Naive thymus-derived CD8-positive, alpha-beta T cell (primary cell): ENCODE results near the gene DRD1. TPM values are rescaled to one million over a fixed set of nuclear protein-coding genes. Genes with fewer than 3 reads are reported as not detected.
"Not testable (repeated sequence)": the region's sequence is repeated elsewhere in the genome, so short reads cannot be mapped to it uniquely, and the experiment has no call there.

Experiments
- ATAC-seq, 2 donors: fragments of 150-1000 bp; cut with Tn5 transposase in 1 of 2; sonication (Bioruptor Pico), chemical (Tn5 transposase) in 1 of 2; 1 replicate in 1 of 2; 2 replicates in 1 of 2; pipeline ENCODE4 v1.10.0; 2021; ENCODE audit warnings: mild to moderate bottlenecking in 2 of 2, moderate library complexity in 2 of 2
- POLR2A ChIA-PET: fragments of 350-600 bp; sonication (Branson Sonifier 250); formaldehyde crosslinking; loops from one replicate; lab custom pipeline; 2021; ENCODE audit warnings: antibody characterized with exemption; lab: Charles Lee
- DNase-seq, 10 donors: peaks; one replicate each; pipeline versions ENCODE4 v3.0.0 to v3.0.0-alpha.2; 2020 to 2022
- H3K27ac Mint-ChIP-seq, 10 donors: one replicate each; pipeline ENCODE4 v1.8.0; 2020 to 2022; ENCODE audit warnings: mild to moderate bottlenecking in 10 of 10, mixed read lengths in 10 of 10, moderate library complexity in 4 of 10, inconsistent platforms in 1 of 10
- H3K27me3 Mint-ChIP-seq, 5 donors: one replicate each; pipeline ENCODE4 v1.8.0; 2021 to 2022; ENCODE audit warnings: mixed read lengths in 5 of 5
- H3K36me3 Mint-ChIP-seq, 3 donors: one replicate each; pipeline ENCODE4 v1.8.0; 2020 to 2022; ENCODE audit warnings: mixed read lengths in 3 of 3, mild to moderate bottlenecking in 2 of 3, inconsistent platforms in 1 of 3
- H3K4me1 Mint-ChIP-seq, 4 donors: one replicate each; pipeline ENCODE4 v1.8.0; 2021 to 2022; ENCODE audit warnings: mixed read lengths in 4 of 4
- H3K4me3 Mint-ChIP-seq, 10 donors: one replicate each; pipeline ENCODE4 v1.8.0; 2020 to 2022; ENCODE audit warnings: mild to moderate bottlenecking in 10 of 10, mixed read lengths in 10 of 10, moderate library complexity in 6 of 10, inconsistent platforms in 1 of 10
- H3K9me3 Mint-ChIP-seq, 9 donors: one replicate each; pipeline ENCODE4 v1.8.0; 2020 to 2022; ENCODE audit warnings: mixed read lengths in 9 of 9, mild to moderate bottlenecking in 3 of 9, inconsistent platforms in 1 of 9, moderate library complexity in 1 of 9
- polyA plus RNA-seq, 3 donors: library from polyadenylated mRNA; unstranded; fragments of 300-500 nt; fragmentation: Illumina TruSeq; gene quantifications; one replicate each; pipeline ENCODE4 v1.2.3, GENCODE V29; 2021
- total RNA-seq, 8 experiments: library from RNA in 2 of 8; stranded (reverse) in 2 of 8; gene quantifications; one replicate each; pipeline ENCODE4 v1.2.3 and lab custom pipeline; 2021 to 2026

DRD1 gene
- total and polyA plus RNA-seq, 5 experiments from 2014 or later, result not detected

GRCh38 chr5:175420383-175420782 lies 23.6 kb downstream of the DRD1 start:
- H3K9me3 Mint-ChIP-seq, result peaks cover 0 to 18% (median 5%) of the 10 kb centered on the region in 9 donors
- H3K27me3 Mint-ChIP-seq, result peaks cover 21 to 79% (median 43%) of the 10 kb centered on the region in 5 donors
- DNase-seq, result no peak
- H3K4me3 Mint-ChIP-seq, result no peak overlapping the region
- POLR2A ChIA-PET, result no interaction called here
- no peak overlapping the region for H3K27ac Mint-ChIP-seq
- H3K36me3 Mint-ChIP-seq, result peaks cover 0 to 32% (median 8%) of the 10 kb centered on the region in 3 donors
- no peaks in the 10 kb centered on the region for H3K4me1 Mint-ChIP-seq
- no peak for ATAC-seq

- POLR2A ChIA-PET, result no interaction called here
- ATAC-seq, result no peak
- Mint-ChIP-seq H3K36me3 (peaks cover 0 to 36% (median 8%) of the 10 kb centered on the region in 3 donors), H3K27me3 (peaks cover 27 to 81% (median 44%) of the 10 kb centered on the region in 5 donors), H3K4me1 (no peaks in the 10 kb centered on the region), H3K27ac (no peak overlapping the region), H3K9me3 (peaks cover 0 to 22% (median 5%) of the 10 kb centered on the region in 9 donors), H3K4me3 (no peak overlapping the region)
- no peak for DNase-seq
Observed at GRCh38 chr5:175418251-175418650, 25.7 kb downstream of the DRD1 start.

- Mint-ChIP-seq H3K9me3 (peaks cover 0 to 22% (median 5%) of the 10 kb centered on the region in 9 donors), H3K36me3 (peaks cover 0 to 33% (median 8%) of the 10 kb centered on the region in 3 donors), H3K4me3 (no peak overlapping the region), H3K4me1 (no peaks in the 10 kb centered on the region), H3K27me3 (peaks cover 24 to 74% (median 39%) of the 10 kb centered on the region in 5 donors), H3K27ac (no peak overlapping the region)
- POLR2A ChIA-PET, result no interaction called here
- DNase-seq, result no peak
- no peak for ATAC-seq
Observed at GRCh38 chr5:175417384-175417783, 26.6 kb downstream of the DRD1 start.

- H3K27me3 Mint-ChIP-seq, result peaks cover 16 to 53% (median 30%) of the 10 kb centered on the region in 5 donors
- H3K27ac Mint-ChIP-seq, result no peak overlapping the region
- H3K4me3 Mint-ChIP-seq, result no peak overlapping the region
- no peaks in the 10 kb centered on the region for H3K4me1 Mint-ChIP-seq
- DNase-seq (no peak), ATAC-seq (no peak)
- peaks cover 0 to 23% (median 5%) of the 10 kb centered on the region in 3 donors for H3K36me3 Mint-ChIP-seq
- H3K9me3 Mint-ChIP-seq, result peaks cover 0 to 17% (median 4%) of the 10 kb centered on the region in 9 donors
- POLR2A ChIA-PET, result no interaction called here
Observed at GRCh38 chr5:175415303-175415702, 28.7 kb downstream of the DRD1 start.

GRCh38 chr5:175410926-175411325 lies 33.1 kb downstream of the DRD1 start:
- no peak for ATAC-seq
- POLR2A ChIA-PET, result no interaction called here
- Mint-ChIP-seq H3K36me3 (peaks cover 0 to 10% (median 5%) of the 10 kb centered on the region in 3 donors), H3K9me3 (peaks cover 0 to 10% (median 4%) of the 10 kb centered on the region in 9 donors), H3K4me3 (no peak overlapping the region), H3K4me1 (no peaks in the 10 kb centered on the region), H3K27ac (no peak overlapping the region), H3K27me3 (peaks cover 8 to 29% (median 16%) of the 10 kb centered on the region in 5 donors)
- no peak for DNase-seq

- no peak for ATAC-seq
- peaks cover 0 to 14% (median 3%) of the 10 kb centered on the region in 9 donors for H3K9me3 Mint-ChIP-seq
- H3K4me3 Mint-ChIP-seq, result no peak overlapping the region
- peaks cover 0 to 6% (median 1%) of the 10 kb centered on the region in 5 donors for H3K27me3 Mint-ChIP-seq
- H3K27ac Mint-ChIP-seq, result no peak overlapping the region
- POLR2A ChIA-PET, result interaction anchor here (0.6 kb wide), 1 partner anchor 48 kb away, joined by 3 read pairs; no protein-coding TSS in a partner anchor
- no peaks in the 10 kb centered on the region for H3K36me3 Mint-ChIP-seq
- H3K4me1 Mint-ChIP-seq, result no peaks in the 10 kb centered on the region
- DNase-seq, result no peak
Observed at GRCh38 chr5:175406300-175406699, 37.7 kb downstream of the DRD1 start.

- POLR2A ChIA-PET, H3K9me3 Mint-ChIP-seq, DNase-seq, H3K27ac Mint-ChIP-seq, H3K4me3 Mint-ChIP-seq, H3K36me3 Mint-ChIP-seq, H3K4me1 Mint-ChIP-seq, ATAC-seq: not testable (repeated sequence)
- H3K27me3 Mint-ChIP-seq, result peaks cover 8 to 30% (median 23%) of the 10 kb centered on the region in 5 donors
Observed at GRCh38 chr5:175397590-175398297, 46.2 kb downstream of the DRD1 start.

GRCh38 chr5:175395430-175395829 lies 48.6 kb downstream of the DRD1 start:
- not testable (repeated sequence) for ATAC-seq

GRCh38 chr5:175394601-175395000 lies 49.4 kb downstream of the DRD1 start:
- peaks cover 0 to 6% (median 0%) of the 10 kb centered on the region in 9 donors for H3K9me3 Mint-ChIP-seq
- H3K4me1 Mint-ChIP-seq, result no peaks in the 10 kb centered on the region
- H3K27me3 Mint-ChIP-seq, result peaks cover 5 to 31% (median 24%) of the 10 kb centered on the region in 5 donors
- no peak overlapping the region for H3K4me3 Mint-ChIP-seq
- H3K27ac Mint-ChIP-seq, result no peak overlapping the region
- POLR2A ChIA-PET, result no interaction called here
- ATAC-seq, result no peak
- no peaks in the 10 kb centered on the region for H3K36me3 Mint-ChIP-seq
- no peak for DNase-seq

More at GRCh38 chr5:175395430-175395829, 48.6 kb downstream of the DRD1 start:
- H3K9me3 Mint-ChIP-seq, H3K4me1 Mint-ChIP-seq, H3K27ac Mint-ChIP-seq, DNase-seq, POLR2A ChIA-PET, H3K4me3 Mint-ChIP-seq, H3K36me3 Mint-ChIP-seq: not testable (repeated sequence)
- peaks cover 8 to 30% (median 24%) of the 10 kb centered on the region in 5 donors for H3K27me3 Mint-ChIP-seq

- H3K27me3 Mint-ChIP-seq, result peaks cover 5 to 38% (median 25%) of the 10 kb centered on the region in 5 donors
- peak overlapping the region in 2 of 10 donors; percentile 9 to 60 for H3K27ac Mint-ChIP-seq
- POLR2A ChIA-PET, result no interaction called here
- no peaks in the 10 kb centered on the region for H3K36me3 Mint-ChIP-seq
- no peaks in the 10 kb centered on the region for H3K4me1 Mint-ChIP-seq
- ATAC-seq (no peak), DNase-seq (no peak)
- peaks cover 0 to 7% (median 0%) of the 10 kb centered on the region in 9 donors for H3K9me3 Mint-ChIP-seq
- no peak overlapping the region for H3K4me3 Mint-ChIP-seq
Observed at GRCh38 chr5:175393897-175394296, 50.1 kb downstream of the DRD1 start.

- Mint-ChIP-seq H3K27ac (no peak overlapping the region), H3K4me1 (no peaks in the 10 kb centered on the region), H3K27me3 (peaks cover 6 to 41% (median 28%) of the 10 kb centered on the region in 5 donors), H3K9me3 (peaks cover 0 to 6% (median 0%) of the 10 kb centered on the region in 9 donors), H3K36me3 (no peaks in the 10 kb centered on the region), H3K4me3 (no peak overlapping the region)
- ATAC-seq (no peak), DNase-seq (no peak)
- POLR2A ChIA-PET, result no interaction called here
Observed at GRCh38 chr5:175392236-175392635, 51.7 kb downstream of the DRD1 start.

- Mint-ChIP-seq H3K36me3 (no peaks in the 10 kb centered on the region), H3K4me3 (no peak overlapping the region), H3K27me3 (peaks cover 7 to 37% (median 13%) of the 10 kb centered on the region in 5 donors), H3K9me3 (peaks cover 0 to 3% (median 0%) of the 10 kb centered on the region in 9 donors), H3K27ac (no peak overlapping the region), H3K4me1 (no peaks in the 10 kb centered on the region)
- ATAC-seq (no peak), DNase-seq (no peak)
- POLR2A ChIA-PET, result no interaction called here
Observed at GRCh38 chr5:175390352-175391083, 53.5 kb downstream of the DRD1 start.
